SK-N-DZ (cell line): ENCODE data around the gene ADAMTSL1.

Source experiments
- DNase-seq: peaks from one replicate; pipeline ENCODE4 v3.0.0-alpha.2; 2015; ENCODE audit warnings: low spot score

ADAMTSL1 gene

GRCh38 chr9:18728642-18729041 lies 254.7 kb downstream of the ADAMTSL1 start:
- DNase-seq, result no peak

DNA sequence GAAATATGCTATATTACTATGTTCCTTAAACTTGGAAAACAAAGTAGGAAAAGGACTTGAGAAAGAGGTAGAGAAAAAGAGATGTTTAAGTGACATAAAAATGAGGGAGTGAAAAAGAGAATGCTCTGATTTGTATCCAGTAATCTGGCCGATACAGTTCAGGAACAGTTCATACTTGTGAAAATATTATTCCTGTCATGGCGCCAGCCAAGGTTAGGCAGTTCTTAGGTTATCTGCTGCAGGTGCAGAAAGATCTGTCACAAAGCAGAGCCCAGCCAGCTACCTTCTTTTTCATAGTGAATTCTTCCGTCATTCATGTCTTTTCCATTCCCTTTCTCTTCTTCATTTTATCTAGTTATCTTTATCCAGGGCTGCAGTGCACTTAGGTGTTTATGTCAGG lies 256.3 kb downstream of the ADAMTSL1 start:
- no peak for DNase-seq

GRCh38 chr9:18739127-18739526 lies 265.2 kb downstream of the ADAMTSL1 start:
- no peak for DNase-seq

GRCh38 chr9:18739641-18740318 lies 265.8 kb downstream of the ADAMTSL1 start:
- no peak for DNase-seq

DNA sequence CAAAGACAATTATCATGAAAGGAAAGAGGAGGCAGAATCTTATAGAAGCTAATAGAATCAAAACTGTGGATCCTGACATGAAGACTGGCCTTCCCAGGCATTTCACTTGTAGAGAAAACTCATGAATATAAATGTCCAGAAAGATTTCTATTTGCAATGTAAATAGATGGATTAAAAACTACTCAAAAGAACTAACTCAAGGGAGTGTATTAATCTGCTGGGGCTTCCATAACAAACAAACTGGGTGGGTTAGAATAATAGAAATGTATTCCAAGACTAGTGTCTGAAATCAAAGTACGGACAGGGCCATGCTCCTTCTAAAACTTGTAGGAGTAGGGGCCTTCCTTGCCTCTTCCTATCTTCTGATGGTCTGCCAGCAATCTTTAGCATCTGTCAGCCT lies 267.4 kb downstream of the ADAMTSL1 start:
- no peak for DNase-seq

GRCh38 chr9:18741945-18742344 lies 268.0 kb downstream of the ADAMTSL1 start:
- DNase-seq, result peak; percentile 59

- no peak for DNase-seq
These were observed 269.5 kb downstream of the ADAMTSL1 start for GRCh38 chr9:18743421-18743820.

- no peak for DNase-seq
These were observed 270.0 kb downstream of the ADAMTSL1 start for GRCh38 chr9:18743971-18744370.

DNA sequence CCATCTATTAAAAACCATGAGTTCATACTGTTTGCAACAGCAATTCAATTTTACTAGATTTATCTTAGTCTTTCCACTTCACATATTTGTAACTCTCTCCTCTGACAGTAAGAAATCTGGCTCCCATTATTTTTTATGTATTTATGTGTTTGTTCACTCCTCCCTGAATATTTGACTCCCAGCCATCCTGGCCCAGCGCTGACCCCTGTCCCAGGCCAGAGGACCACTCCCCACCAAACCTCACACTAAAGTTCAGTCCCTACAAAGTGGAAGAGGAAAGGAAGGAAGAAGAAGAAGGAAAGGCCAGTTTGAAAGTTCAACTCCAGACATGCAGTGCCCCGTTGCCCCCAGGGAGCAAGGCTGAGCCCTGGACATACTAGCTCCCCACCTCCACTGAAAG lies 271.8 kb downstream of the ADAMTSL1 start:
- no peak for DNase-seq

- DNase-seq, result no peak
These were observed 272.7 kb downstream of the ADAMTSL1 start for GRCh38 chr9:18746631-18747030.

GRCh38 chr9:18747595-18747994 lies 273.6 kb downstream of the ADAMTSL1 start:
- no peak for DNase-seq

DNA sequence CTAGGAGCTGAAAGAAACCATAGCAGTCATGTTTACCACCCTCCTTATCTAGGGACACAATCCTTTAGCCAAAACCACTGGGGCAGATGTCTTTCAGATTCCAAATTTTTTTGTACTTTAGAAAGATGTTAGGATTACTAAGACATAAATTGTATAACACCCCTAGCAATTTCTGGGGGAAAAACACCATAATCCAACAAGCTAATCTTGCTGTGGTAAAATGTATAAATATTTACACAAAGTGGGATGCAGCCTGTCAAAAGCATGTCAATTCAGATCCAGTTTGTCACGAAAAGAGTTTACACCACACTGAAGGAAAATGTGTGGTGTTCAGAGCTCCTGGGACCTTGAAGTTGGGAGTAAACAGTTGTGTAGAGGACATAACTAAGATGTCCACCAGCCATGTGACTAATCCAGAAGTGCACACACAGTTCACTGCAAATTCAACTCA lies 274.3 kb downstream of the ADAMTSL1 start:
- no peak for DNase-seq

- DNase-seq, result no peak
These were observed 275.8 kb downstream of the ADAMTSL1 start for GRCh38 chr9:18749711-18750110.

- DNase-seq, result no peak
These were observed 280.0 kb downstream of the ADAMTSL1 start for GRCh38 chr9:18753904-18754303.

DNA sequence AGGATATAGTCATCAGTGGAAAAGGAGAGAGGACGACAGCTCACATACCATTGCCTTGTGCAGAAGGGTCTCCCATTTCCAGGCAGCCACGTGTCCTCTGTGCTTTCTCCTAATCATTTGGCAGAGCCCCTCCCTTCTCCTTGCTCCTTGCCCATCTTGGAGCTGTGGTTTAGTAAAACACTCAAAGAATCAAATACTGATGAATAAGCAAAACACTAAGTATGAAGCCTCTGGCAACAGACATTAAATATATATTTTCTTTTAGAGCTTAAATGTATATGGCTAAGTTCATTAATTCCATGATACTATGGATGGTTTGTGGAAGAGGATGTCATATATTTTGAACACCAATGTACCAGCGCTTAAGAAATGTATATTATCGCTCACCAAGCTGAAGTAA lies 280.6 kb downstream of the ADAMTSL1 start:
- no peak for DNase-seq

- no peak for DNase-seq
These were observed 281.3 kb downstream of the ADAMTSL1 start for GRCh38 chr9:18755263-18755662.

GRCh38 chr9:18756712-18757125 lies 282.8 kb downstream of the ADAMTSL1 start:
- no peak for DNase-seq

- no peak for DNase-seq
These were observed 285.9 kb downstream of the ADAMTSL1 start for GRCh38 chr9:18759827-18760226.

- DNase-seq, result peak; percentile 21
These were observed 287.9 kb downstream of the ADAMTSL1 start for GRCh38 chr9:18761742-18762300.

GRCh38 chr9:18766989-18767550 lies 293.1 kb downstream of the ADAMTSL1 start:
- DNase-seq, result no peak

GRCh38 chr9:18768951-18769622 lies 295.1 kb downstream of the ADAMTSL1 start:
- DNase-seq, result no peak

- DNase-seq, result no peak
These were observed 296.4 kb downstream of the ADAMTSL1 start for GRCh38 chr9:18770131-18770908.
